ENCODE measurements around the gene ATP6V0C.

GRCh38 chr16:2508722-2509400 lies 4.9 kb upstream of the ATP6V0C start:
- TF ChIP-seq CTCF (IDR thresholded peaks at IDR 0.05) (no peak), POLR2A (IDR thresholded peaks at IDR 0.05) (no peak), EP300 (IDR thresholded peaks at IDR 0.05) (no peak)
